A673 (cell line): ENCODE measurements around the gene ZNF274.

ENCODE experiments used
- EZH2 ChIP-seq: fragments of 200-600 bp; sonication (generic); IDR thresholded peaks from 2 replicates; pipeline ENCODE4 v1.6.1; 2017; ENCODE audit warnings: borderline replicate concordance, low read depth, mild to moderate bottlenecking, mixed read lengths, antibody characterized with exemption, low read length; ENCODE audit not compliant: poor library complexity, severe bottlenecking
- TF ChIP-seq, protein P1 (sequence below): fragments of 300-800, 200-600 bp; sonication (generic); conservative IDR thresholded peaks from 2 replicates; pipeline ENCODE4 v1.5.1; 2017; ENCODE audit warnings: low read depth, mild to moderate bottlenecking, antibody characterized with exemption, low read length, moderate library complexity, mixed read lengths

DNA sequence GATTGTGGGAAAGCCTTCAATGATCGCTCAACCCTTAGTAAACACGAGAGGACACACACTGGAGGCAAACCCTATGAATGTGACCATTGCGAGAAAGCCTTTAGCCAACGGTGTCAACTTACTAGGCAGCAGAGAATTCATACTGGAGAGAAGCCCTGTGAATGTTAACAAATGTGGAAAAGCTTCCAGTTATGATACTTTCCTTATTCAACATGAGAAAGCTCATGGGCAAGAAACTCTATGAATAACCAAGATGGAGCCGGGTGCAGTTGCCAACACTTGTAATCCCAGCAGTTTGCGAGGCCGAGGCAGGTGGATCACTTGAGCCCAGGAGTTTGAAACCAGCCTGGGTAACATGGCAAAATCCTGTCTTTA is 80.0 kb downstream of the ZNF274 start:
- TF ChIP-seq EZH2, result no peak
- TF ChIP-seq, protein P1, sequence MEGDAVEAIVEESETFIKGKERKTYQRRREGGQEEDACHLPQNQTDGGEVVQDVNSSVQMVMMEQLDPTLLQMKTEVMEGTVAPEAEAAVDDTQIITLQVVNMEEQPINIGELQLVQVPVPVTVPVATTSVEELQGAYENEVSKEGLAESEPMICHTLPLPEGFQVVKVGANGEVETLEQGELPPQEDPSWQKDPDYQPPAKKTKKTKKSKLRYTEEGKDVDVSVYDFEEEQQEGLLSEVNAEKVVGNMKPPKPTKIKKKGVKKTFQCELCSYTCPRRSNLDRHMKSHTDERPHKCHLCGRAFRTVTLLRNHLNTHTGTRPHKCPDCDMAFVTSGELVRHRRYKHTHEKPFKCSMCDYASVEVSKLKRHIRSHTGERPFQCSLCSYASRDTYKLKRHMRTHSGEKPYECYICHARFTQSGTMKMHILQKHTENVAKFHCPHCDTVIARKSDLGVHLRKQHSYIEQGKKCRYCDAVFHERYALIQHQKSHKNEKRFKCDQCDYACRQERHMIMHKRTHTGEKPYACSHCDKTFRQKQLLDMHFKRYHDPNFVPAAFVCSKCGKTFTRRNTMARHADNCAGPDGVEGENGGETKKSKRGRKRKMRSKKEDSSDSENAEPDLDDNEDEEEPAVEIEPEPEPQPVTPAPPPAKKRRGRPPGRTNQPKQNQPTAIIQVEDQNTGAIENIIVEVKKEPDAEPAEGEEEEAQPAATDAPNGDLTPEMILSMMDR, result no peak
